Gastroesophageal sphincter (tissue), 3 donors: ENCODE data around the gene NYAP1.

ENCODE experiments used
- POLR2A ChIP-seq, 2 donors: fragments of 450-650 bp; IDR thresholded peaks; one replicate each; pipeline ENCODE4 v1.6.1; 2017; ENCODE audit warnings: antibody characterized with exemption in 2 of 2, mild to moderate bottlenecking in 2 of 2, moderate library complexity in 1 of 2
- TF ChIP-seq, protein P1 (sequence below), 4 experiments: fragments of 200-600 bp in 2 of 4; fragments of 450-650 bp in 2 of 4; sonication (generic) in 1 of 4; IDR thresholded peaks; one replicate each; pipeline ENCODE4 v1.5.1; 2017 to 2019; ENCODE audit warnings: antibody characterized with exemption in 4 of 4, mild to moderate bottlenecking in 2 of 4, moderate library complexity in 2 of 4

DNA sequence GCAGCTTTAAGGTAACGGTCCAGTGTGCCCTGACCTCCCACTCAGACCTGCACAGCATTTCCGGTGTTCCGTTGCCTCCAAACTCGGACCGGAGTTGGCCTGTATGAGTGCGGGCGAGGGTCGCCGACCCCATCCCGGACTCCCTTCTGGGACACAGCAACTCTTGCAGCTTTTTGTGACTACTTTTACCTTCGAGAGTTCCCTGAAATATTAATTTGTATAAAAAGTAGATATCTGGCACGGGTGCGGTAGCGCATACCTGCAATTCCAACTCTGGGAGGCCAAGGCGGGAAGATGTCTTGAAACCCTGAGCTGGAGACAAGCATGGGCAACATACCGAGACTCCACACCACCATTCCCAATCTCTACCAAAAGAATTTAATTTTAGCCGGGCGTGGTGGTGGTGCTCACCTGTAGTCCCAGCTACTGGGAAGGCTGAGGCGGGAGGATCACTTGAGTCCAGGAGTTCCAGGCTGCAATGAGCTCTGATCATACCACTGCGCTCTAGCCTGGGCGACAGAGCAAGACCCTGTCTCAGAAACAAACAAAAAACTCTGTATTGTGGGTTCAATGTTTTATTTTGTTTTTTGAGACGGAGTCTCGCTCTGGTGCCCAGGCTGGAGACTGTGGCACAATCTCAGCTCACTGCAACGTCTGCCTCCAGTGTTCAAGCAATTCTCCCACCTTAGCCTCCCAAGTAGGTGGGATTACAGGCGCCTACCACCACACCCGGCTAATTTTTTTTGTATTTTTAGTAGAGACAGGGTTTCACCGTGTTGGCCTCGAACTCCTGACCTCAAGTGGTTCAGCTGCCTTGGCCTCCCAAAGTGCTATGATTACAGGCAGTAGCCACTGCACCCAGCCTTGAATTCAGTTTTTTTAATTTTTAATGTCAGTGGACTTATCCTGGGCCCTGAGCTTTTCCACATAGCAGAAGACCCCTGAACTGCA is 46.3 kb upstream of the NYAP1 start:
- TF ChIP-seq, protein P1, sequence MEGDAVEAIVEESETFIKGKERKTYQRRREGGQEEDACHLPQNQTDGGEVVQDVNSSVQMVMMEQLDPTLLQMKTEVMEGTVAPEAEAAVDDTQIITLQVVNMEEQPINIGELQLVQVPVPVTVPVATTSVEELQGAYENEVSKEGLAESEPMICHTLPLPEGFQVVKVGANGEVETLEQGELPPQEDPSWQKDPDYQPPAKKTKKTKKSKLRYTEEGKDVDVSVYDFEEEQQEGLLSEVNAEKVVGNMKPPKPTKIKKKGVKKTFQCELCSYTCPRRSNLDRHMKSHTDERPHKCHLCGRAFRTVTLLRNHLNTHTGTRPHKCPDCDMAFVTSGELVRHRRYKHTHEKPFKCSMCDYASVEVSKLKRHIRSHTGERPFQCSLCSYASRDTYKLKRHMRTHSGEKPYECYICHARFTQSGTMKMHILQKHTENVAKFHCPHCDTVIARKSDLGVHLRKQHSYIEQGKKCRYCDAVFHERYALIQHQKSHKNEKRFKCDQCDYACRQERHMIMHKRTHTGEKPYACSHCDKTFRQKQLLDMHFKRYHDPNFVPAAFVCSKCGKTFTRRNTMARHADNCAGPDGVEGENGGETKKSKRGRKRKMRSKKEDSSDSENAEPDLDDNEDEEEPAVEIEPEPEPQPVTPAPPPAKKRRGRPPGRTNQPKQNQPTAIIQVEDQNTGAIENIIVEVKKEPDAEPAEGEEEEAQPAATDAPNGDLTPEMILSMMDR (IDR thresholded peaks at IDR 0.05), result no peak
- no peak for TF ChIP-seq POLR2A (IDR thresholded peaks at IDR 0.05)
